ENCODE data around the gene EP300. TPM values are rescaled to one million over a fixed set of nuclear protein-coding genes. Genes with fewer than 3 reads are reported as not detected.

EP300 gene
- total RNA-seq, 4 donors from 2014 or later = 50.5 to 111 (median 77.7) TPM

DNA sequence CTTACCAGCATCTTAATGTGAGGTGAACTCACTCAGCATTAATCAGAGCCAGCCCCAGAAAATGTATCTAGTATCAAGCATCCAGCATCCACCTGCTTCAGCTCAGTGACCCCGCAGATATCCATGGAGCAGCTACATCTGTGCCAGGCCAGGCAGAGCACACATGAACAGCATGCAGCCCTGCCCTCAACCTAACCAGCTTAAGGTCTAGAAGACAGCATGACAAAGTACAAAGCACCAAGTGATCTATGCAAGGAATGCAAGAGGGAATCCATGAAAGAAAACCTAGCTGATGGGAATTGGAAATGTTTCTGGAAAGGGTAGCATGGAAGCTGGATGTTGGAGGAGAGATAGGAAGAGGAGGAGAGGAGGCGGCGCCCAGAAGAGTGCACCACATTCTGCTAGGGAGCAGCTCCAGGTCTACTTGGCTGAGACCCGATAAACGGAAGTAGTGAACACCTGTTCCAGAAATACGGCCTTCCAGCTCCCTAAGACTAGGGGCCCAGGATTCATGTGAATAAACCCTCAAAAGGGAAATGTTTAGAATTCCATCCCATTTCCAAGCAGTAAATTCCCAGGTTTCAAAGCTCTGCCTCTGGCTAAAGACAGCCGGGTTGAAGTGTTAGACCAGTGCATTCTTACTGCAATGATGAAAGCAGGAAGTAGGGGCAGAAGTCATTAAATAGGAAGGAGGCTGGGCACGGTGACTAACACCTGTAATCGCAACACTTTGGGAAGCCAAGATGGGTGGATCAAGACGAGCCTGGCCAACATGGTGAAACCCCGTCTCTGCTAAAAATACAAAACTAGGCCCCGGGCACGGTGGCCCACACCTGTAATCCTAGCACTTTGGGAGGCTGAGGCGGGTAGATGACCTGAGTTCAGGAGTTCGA lies 89.2 kb downstream of the EP300 start:
- no peak for DNase-seq (ENCODE audit: extremely low spot score)
- Histone ChIP-seq H3K4me3 (no peak overlapping the region), H3K27me3 (no peaks in the 10 kb centered on the region), H3K36me3 (peaks cover 20 to 37% (median 32%) of the 10 kb centered on the region in 4 donors), H3K9me3 (no peaks in the 10 kb centered on the region), H3K4me1 (peaks cover 0 to 14% (median 4%) of the 10 kb centered on the region in 4 donors), H3K27ac (replicated peaks in 1 of 4) (peak overlapping the region in 3 of 4 donors; percentile 17 to 43 (median 31))
- 63% methylated on average over 15 of the region's 15 CpGs for WGBS
- TF ChIP-seq, protein P1, sequence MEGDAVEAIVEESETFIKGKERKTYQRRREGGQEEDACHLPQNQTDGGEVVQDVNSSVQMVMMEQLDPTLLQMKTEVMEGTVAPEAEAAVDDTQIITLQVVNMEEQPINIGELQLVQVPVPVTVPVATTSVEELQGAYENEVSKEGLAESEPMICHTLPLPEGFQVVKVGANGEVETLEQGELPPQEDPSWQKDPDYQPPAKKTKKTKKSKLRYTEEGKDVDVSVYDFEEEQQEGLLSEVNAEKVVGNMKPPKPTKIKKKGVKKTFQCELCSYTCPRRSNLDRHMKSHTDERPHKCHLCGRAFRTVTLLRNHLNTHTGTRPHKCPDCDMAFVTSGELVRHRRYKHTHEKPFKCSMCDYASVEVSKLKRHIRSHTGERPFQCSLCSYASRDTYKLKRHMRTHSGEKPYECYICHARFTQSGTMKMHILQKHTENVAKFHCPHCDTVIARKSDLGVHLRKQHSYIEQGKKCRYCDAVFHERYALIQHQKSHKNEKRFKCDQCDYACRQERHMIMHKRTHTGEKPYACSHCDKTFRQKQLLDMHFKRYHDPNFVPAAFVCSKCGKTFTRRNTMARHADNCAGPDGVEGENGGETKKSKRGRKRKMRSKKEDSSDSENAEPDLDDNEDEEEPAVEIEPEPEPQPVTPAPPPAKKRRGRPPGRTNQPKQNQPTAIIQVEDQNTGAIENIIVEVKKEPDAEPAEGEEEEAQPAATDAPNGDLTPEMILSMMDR (IDR thresholded peaks at IDR 0.05) = no peak
- TF ChIP-seq POLR2A (IDR thresholded peaks at IDR 0.05; ENCODE audit: low read depth) (no peak), EP300 (IDR thresholded peaks at IDR 0.05) (no peak), POLR2AphosphoS5 (IDR thresholded peaks at IDR 0.05) (no peak)
- intact Hi-C loops (cut with DNase I) = no loop called here

DNA sequence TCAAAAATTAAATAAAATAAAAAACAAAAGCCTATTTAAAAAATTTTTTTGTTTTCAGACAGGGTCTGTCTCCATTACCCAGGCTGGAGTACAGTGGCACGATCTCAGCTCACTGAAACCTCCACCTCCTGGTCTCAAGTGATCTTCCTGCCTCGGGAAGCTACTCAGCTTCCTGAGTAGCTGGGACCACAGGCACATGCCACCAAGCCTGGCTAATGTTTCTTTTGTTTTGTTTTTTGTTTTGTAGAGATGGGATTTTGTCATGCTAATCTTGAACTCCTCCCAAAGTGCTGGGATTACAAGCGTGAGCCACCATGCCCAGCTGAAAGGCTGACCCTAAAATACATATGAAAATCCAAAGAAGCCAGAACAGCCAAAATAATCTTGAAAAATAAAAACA lies 92.3 kb downstream of the EP300 start:
- Histone ChIP-seq H3K9me3 (no peaks in the 10 kb centered on the region), H3K36me3 (peaks cover 0 to 12% (median 6%) of the 10 kb centered on the region in 4 donors), H3K27ac (replicated peaks in 1 of 4) (no peak overlapping the region), H3K4me1 (peaks cover 0 to 8% (median 0%) of the 10 kb centered on the region in 4 donors), H3K27me3 (no peaks in the 10 kb centered on the region), H3K4me3 (no peak overlapping the region)
- WGBS = 61% methylated on average over 3 of the region's 3 CpGs
- no peak for DNase-seq (ENCODE audit: extremely low spot score)
- intact Hi-C loops (cut with DNase I) = no loop called here
- TF ChIP-seq POLR2AphosphoS5 (IDR thresholded peaks at IDR 0.05) (no peak), EP300 (IDR thresholded peaks at IDR 0.05) (no peak), POLR2A (IDR thresholded peaks at IDR 0.05; ENCODE audit: low read depth) (no peak)
- TF ChIP-seq, protein P1 (IDR thresholded peaks at IDR 0.05) = no peak

DNA sequence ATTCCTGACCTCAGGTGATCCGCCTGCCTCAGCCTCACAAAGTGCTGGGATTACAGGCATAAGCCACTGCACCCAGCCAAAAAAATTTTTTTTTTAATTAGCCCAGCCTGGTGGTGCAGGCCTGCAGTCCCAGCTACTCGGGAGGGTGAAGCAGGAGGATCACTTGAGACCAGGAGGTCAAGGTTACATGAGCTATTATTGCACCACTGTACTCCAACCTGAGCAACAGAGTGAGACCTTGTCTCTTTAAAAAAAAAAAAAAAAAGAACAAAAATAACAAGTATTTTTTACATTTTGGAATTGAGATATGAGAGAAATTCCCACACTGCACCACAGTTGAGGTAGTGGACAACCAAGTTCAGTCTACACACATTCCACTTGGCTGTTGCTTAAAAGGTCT lies 99.1 kb downstream of the EP300 start:
- WGBS = 94% methylated on average over 2 of the region's 2 CpGs
- intact Hi-C loops (cut with DNase I) = no loop called here
- H3K36me3 ChIP-seq = no peaks in the 10 kb centered on the region
- DNase-seq (ENCODE audit: extremely low spot score) = no peak
- H3K4me3 ChIP-seq = no peak overlapping the region
- H3K27me3 ChIP-seq = no peaks in the 10 kb centered on the region
- TF ChIP-seq EP300 (IDR thresholded peaks at IDR 0.05) = no peak
- no peak for TF ChIP-seq POLR2A (IDR thresholded peaks at IDR 0.05; ENCODE audit: low read depth)
- no peak overlapping the region for H3K27ac ChIP-seq (replicated peaks in 1 of 4)
- H3K4me1 ChIP-seq = peaks cover 0 to under 1% (median under 1%) of the 10 kb centered on the region in 4 donors
- no peaks in the 10 kb centered on the region for H3K9me3 ChIP-seq

DNA sequence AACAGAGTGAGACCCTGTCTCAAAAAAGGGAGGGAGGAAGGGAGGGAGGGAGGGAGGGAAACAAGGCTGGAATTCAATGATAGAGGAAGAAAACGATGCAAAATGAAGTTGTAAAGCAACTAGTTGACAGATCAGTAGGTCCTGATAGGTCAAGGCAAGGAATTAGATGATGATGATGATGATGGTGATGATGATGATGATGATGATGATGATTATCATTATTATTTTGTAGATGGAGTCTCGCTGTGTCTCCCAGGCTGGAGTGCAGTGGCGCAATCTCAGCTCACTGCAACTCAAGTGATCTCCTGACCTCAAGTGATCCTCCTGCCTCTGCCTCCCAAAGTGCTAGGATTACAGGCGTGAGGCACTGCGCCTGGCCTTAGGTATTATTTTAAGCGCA lies 101.4 kb downstream of the EP300 start:
- Histone ChIP-seq H3K36me3 (no peaks in the 10 kb centered on the region), H3K9me3 (no peaks in the 10 kb centered on the region), H3K27ac (replicated peaks in 1 of 4) (no peak overlapping the region), H3K27me3 (no peaks in the 10 kb centered on the region), H3K4me3 (no peak overlapping the region), H3K4me1 (peaks cover 10 to 21% (median 18%) of the 10 kb centered on the region in 4 donors)
- WGBS = 97% methylated on average over 6 of the region's 6 CpGs
- no peak for DNase-seq (ENCODE audit: extremely low spot score)
- intact Hi-C loops (cut with DNase I) = no loop called here
- TF ChIP-seq EP300 (IDR thresholded peaks at IDR 0.05) (no peak), POLR2AphosphoS5 (IDR thresholded peaks at IDR 0.05) (no peak), POLR2A (IDR thresholded peaks at IDR 0.05; ENCODE audit: low read depth) (no peak)
- TF ChIP-seq, protein P1 (IDR thresholded peaks at IDR 0.05) = no peak

Data from esophagus muscularis mucosa (tissue), 4 donors.